NB4 (cell line): ENCODE measurements around the gene DNAJB11.

Source experiments
- DNase-seq: peaks from one replicate; pipeline ENCODE4 v3.0.0; 2010; ENCODE audit warnings: low read depth
- H3K4me3 ChIP-seq: one replicate; pipeline ENCODE4 v1.5.1; 2011; ENCODE audit warnings: mild to moderate bottlenecking, low read depth, low read length, moderate library complexity
- CTCF ChIP-seq: IDR thresholded peaks from one replicate; pipeline ENCODE4 v1.5.1; 2012; ENCODE audit warnings: low read depth, low read length
- MAX ChIP-seq: IDR thresholded peaks from 2 replicates; pipeline ENCODE4 v1.6.1; 2011; ENCODE audit warnings: low read depth, low read length
- MYC ChIP-seq: IDR thresholded peaks from 2 replicates; pipeline ENCODE4 v1.6.1; 2011; ENCODE audit warnings: low read depth, low read length
- POLR2A ChIP-seq: IDR thresholded peaks from 2 replicates; pipeline ENCODE4 v1.6.1; 2011; ENCODE audit warnings: mild to moderate bottlenecking; ENCODE audit not compliant: insufficient read length; ENCODE audit errors: extremely low read depth

DNAJB11 gene

DNA sequence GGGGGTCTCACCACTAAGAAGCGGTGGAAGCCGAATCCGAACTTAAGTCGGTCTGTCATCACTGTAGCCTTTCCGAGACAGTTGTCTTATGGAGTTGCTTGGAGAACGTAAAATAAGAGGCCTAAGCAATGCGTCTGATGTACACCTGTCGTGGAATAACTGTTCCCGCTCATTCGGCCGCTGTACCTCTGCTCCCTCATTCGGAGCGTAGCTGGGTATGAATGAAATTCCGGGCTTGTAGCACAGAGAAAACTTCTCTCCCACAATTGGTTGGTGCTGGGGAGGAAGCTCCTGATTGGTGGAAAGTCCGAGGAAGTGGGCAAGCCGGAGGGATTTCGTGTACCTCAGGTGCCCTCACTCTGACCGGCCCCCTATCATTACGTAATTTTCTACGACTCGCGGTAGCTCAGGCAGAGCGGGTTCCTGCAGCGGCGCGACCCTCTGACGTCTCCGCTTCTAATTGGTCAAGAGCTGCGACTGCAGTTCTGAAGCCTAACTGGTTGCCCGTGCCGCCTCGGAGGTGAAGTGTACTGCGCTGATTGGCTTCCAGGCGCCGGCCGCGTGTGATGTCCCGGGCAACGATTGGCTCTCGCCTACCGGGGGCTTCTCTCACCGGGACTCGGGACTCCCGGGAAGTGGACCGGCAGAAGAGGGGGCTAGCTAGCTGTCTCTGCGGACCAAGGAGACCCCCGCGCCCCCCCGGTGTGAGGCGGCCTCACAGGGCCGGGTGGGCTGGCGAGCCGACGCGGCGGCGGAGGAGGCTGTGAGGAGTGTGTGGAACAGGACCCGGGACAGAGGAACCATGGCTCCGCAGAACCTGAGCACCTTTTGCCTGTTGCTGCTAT is at the start of gene DNAJB11:
Gene DNAJB11 (plus strand): TSS at position 625 of the 845 bp plus-strand sequence. CDS start 178 bp downstream, at position 803.
- H3K4me3 ChIP-seq: peak within 1 kb of the TSS; percentile 99
- peak; percentile 100 for DNase-seq
- peak; percentile 25 for TF ChIP-seq MYC
- TF ChIP-seq CTCF: no peak
- TF ChIP-seq MAX: peak; percentile 3; the same call in 1 of the 2 replicates
- TF ChIP-seq POLR2A: peak; percentile 95

GRCh38 chr3:186520957-186521842 is 49.3 kb upstream of the DNAJB11 start:
- TF ChIP-seq POLR2A (no peak), CTCF (no peak), MAX (no peak), MYC (no peak)
- no peak overlapping the region for H3K4me3 ChIP-seq
- no peak for DNase-seq

- TF ChIP-seq POLR2A (no peak), MAX (no peak), MYC (no peak), CTCF (no peak)
- no peak for DNase-seq
These were observed 47.5 kb upstream of the DNAJB11 start for GRCh38 chr3:186523022-186523421.

DNA sequence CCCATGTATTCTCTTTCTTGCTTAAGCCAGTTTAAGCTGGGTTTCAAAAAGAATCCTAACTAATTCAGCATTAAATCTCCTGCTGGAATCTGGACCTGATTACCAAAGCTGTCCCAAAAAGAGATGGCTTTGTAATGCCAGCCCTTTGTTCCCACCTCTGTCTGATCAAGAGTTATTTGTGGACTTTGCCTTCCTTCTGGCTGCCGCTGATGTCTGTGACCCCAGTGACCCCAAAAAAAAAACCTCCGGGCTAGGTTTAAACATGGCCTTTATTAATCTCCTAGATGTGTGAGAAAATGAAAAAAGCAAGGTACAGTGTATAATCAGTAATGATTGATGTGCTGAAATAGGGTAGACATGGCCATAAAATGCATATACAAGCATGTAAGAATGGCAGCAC is 47.1 kb upstream of the DNAJB11 start:
- H3K4me3 ChIP-seq: no peak overlapping the region
- DNase-seq: no peak
- TF ChIP-seq POLR2A (no peak), CTCF (no peak), MAX (no peak), MYC (no peak)

More at GRCh38 chr3:186523022-186523421, 47.5 kb upstream of the DNAJB11 start:
- H3K4me3 ChIP-seq: no peak overlapping the region

DNA sequence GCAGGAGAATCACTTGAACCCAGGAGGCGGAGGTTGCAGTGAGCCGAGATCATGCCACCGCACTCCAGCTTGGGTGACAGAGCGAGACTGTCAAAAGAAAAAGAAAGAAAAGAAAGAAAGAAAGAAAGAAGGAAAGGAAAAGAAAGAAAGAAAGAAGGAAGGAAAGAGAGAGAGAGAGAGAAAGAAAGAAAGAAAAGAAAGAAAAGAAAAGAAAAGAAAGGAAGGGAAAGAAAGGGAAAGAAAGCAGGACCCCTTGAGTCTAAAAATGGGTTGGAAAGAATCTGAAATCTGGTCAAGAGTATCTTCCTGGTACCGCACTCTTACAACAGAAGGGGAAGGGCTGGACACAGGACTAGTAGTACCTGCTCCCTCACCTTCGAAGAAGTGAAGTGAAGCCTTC is 45.9 kb upstream of the DNAJB11 start:
- DNase-seq: no peak
- TF ChIP-seq MAX (no peak), CTCF (no peak), POLR2A (no peak), MYC (no peak)
- H3K4me3 ChIP-seq: no peak overlapping the region
